H1 (cell line): ENCODE measurements around the gene RPL7L1. TPM values are rescaled to one million over a fixed set of nuclear protein-coding genes. Genes with fewer than 3 reads are reported as not detected.
A peak's percentile ranks its signal among the peaks of the same experiment; 100 is the strongest.

Source experiments
- GABPA ChIP-seq: IDR thresholded peaks from 2 replicates; pipeline ENCODE4 v1.6.1; 2011; ENCODE audit warnings: mild to moderate bottlenecking, low read length, moderate library complexity, borderline replicate concordance; ENCODE audit not compliant: insufficient read depth
- KDM1A ChIP-seq: fragments of 200-600, 300-600 bp; sonication (generic); IDR thresholded peaks from 2 replicates; pipeline ENCODE4 v1.7.1; 2016; ENCODE audit warnings: mild to moderate bottlenecking, low read length, borderline replicate concordance
- RNF2 ChIP-seq: fragments of 200-900, 300-1000 bp; sonication (generic); IDR thresholded peaks from 2 replicates; pipeline ENCODE4 v1.7.1; 2016; ENCODE audit warnings: borderline replicate concordance, low read depth, mild to moderate bottlenecking, antibody characterized with exemption, low read length; ENCODE audit not compliant: poor library complexity, severe bottlenecking; ENCODE audit errors: missing control alignments
- SIN3A ChIP-seq, 2 experiments: IDR thresholded peaks in 1 of 2; conservative IDR thresholded peaks in 1 of 2; 2 replicates each; pipeline ENCODE4 v1.6.1; 2011 to 2012; ENCODE audit warnings: low read length in 2 of 2, improper control_type of control experiment in 1 of 2, low read depth in 1 of 2, mild to moderate bottlenecking in 1 of 2
- SIX5 ChIP-seq: IDR thresholded peaks from 2 replicates; pipeline ENCODE4 v1.6.1; 2011; ENCODE audit warnings: mild to moderate bottlenecking, low read depth, low read length
- TAF7 ChIP-seq: optimal IDR thresholded peaks from 2 replicates; pipeline ENCODE3; 2011; ENCODE audit warnings: low read depth, mild to moderate bottlenecking, inconsistent platforms, low read length, moderate library complexity, borderline replicate concordance
- TEAD4 ChIP-seq: IDR thresholded peaks from 2 replicates; pipeline ENCODE4 v1.6.1; 2012; ENCODE audit warnings: low read depth, low read length, inconsistent platforms, mixed read lengths
- polyA plus RNA-seq, 7 experiments: library from polyadenylated mRNA; depleted of rRNA in 3 of 7; stranded (reverse) in 5 of 7; unstranded in 2 of 7; fragments of >200 nt in 5 of 7; fragments of 200-250 nt in 2 of 7; gene quantifications; 1 replicate in 5 of 7; 2 replicates in 1 of 7; 4 replicates in 1 of 7; pipeline versions ENCODE4 v1.2.1 to v1.2.3, GENCODE V29; 2011 to 2013; ENCODE audit warnings: missing spikeins in 2 of 7, mixed read lengths in 2 of 7
- total RNA-seq: library from RNA; stranded (reverse); fragmentation: NEBNext Ultra II Directional; extraction: Animal tissue kit (Norgen Biotek cat#: 25700); gene quantifications from 2 replicates; pipeline ENCODE4 v1.2.1, GENCODE V29; 2021
- TF ChIP-seq, protein P1 (sequence below): fragments of 300-600 bp; sonication (generic); IDR thresholded peaks from 2 replicates; pipeline ENCODE4 v1.7.1; 2012; ENCODE audit warnings: low read length, moderate library complexity, mild to moderate bottlenecking, inconsistent platforms; ENCODE audit not compliant: insufficient replicate concordance
- TF ChIP-seq, protein P2 (sequence below): IDR thresholded peaks from 2 replicates; pipeline ENCODE4 v1.6.1; 2012; ENCODE audit warnings: low read length, inconsistent platforms

The RPL7L1 gene
- total and polyA plus RNA-seq, 2 of the 8 experiments (the other 6 are each of a cell fraction or from before 2014, with no cell fraction given): 31.0 to 117 TPM

DNA sequence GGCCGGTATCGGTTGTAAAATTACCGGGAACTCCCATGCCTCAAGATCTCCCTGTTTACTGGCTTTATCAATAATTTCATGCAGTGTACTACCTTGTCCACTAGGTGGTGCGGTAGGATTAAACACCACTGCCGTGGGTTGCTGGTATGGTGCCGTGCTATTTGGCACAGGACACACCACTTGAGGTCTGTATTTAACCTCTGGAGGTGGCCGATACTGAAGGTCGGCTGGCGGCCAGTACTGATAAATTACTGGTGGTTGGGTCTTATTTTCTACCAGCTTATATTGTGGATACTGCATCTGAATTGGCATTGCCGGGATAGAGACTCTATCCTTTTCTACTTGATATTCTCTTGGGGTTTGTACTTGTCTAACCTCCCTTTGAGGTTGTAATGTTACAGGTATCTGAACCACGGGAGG, 22.1 kb downstream of the RPL7L1 start (continued):
- TF ChIP-seq, protein P1, sequence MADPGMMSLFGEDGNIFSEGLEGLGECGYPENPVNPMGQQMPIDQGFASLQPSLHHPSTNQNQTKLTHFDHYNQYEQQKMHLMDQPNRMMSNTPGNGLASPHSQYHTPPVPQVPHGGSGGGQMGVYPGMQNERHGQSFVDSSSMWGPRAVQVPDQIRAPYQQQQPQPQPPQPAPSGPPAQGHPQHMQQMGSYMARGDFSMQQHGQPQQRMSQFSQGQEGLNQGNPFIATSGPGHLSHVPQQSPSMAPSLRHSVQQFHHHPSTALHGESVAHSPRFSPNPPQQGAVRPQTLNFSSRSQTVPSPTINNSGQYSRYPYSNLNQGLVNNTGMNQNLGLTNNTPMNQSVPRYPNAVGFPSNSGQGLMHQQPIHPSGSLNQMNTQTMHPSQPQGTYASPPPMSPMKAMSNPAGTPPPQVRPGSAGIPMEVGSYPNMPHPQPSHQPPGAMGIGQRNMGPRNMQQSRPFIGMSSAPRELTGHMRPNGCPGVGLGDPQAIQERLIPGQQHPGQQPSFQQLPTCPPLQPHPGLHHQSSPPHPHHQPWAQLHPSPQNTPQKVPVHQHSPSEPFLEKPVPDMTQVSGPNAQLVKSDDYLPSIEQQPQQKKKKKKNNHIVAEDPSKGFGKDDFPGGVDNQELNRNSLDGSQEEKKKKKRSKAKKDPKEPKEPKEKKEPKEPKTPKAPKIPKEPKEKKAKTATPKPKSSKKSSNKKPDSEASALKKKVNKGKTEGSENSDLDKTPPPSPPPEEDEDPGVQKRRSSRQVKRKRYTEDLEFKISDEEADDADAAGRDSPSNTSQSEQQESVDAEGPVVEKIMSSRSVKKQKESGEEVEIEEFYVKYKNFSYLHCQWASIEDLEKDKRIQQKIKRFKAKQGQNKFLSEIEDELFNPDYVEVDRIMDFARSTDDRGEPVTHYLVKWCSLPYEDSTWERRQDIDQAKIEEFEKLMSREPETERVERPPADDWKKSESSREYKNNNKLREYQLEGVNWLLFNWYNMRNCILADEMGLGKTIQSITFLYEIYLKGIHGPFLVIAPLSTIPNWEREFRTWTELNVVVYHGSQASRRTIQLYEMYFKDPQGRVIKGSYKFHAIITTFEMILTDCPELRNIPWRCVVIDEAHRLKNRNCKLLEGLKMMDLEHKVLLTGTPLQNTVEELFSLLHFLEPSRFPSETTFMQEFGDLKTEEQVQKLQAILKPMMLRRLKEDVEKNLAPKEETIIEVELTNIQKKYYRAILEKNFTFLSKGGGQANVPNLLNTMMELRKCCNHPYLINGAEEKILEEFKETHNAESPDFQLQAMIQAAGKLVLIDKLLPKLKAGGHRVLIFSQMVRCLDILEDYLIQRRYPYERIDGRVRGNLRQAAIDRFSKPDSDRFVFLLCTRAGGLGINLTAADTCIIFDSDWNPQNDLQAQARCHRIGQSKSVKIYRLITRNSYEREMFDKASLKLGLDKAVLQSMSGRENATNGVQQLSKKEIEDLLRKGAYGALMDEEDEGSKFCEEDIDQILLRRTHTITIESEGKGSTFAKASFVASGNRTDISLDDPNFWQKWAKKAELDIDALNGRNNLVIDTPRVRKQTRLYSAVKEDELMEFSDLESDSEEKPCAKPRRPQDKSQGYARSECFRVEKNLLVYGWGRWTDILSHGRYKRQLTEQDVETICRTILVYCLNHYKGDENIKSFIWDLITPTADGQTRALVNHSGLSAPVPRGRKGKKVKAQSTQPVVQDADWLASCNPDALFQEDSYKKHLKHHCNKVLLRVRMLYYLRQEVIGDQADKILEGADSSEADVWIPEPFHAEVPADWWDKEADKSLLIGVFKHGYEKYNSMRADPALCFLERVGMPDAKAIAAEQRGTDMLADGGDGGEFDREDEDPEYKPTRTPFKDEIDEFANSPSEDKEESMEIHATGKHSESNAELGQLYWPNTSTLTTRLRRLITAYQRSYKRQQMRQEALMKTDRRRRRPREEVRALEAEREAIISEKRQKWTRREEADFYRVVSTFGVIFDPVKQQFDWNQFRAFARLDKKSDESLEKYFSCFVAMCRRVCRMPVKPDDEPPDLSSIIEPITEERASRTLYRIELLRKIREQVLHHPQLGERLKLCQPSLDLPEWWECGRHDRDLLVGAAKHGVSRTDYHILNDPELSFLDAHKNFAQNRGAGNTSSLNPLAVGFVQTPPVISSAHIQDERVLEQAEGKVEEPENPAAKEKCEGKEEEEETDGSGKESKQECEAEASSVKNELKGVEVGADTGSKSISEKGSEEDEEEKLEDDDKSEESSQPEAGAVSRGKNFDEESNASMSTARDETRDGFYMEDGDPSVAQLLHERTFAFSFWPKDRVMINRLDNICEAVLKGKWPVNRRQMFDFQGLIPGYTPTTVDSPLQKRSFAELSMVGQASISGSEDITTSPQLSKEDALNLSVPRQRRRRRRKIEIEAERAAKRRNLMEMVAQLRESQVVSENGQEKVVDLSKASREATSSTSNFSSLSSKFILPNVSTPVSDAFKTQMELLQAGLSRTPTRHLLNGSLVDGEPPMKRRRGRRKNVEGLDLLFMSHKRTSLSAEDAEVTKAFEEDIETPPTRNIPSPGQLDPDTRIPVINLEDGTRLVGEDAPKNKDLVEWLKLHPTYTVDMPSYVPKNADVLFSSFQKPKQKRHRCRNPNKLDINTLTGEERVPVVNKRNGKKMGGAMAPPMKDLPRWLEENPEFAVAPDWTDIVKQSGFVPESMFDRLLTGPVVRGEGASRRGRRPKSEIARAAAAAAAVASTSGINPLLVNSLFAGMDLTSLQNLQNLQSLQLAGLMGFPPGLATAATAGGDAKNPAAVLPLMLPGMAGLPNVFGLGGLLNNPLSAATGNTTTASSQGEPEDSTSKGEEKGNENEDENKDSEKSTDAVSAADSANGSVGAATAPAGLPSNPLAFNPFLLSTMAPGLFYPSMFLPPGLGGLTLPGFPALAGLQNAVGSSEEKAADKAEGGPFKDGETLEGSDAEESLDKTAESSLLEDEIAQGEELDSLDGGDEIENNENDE: no peak
- TF ChIP-seq RNF2: no peak
- TF ChIP-seq SIX5: no peak
- TF ChIP-seq, protein P2, sequence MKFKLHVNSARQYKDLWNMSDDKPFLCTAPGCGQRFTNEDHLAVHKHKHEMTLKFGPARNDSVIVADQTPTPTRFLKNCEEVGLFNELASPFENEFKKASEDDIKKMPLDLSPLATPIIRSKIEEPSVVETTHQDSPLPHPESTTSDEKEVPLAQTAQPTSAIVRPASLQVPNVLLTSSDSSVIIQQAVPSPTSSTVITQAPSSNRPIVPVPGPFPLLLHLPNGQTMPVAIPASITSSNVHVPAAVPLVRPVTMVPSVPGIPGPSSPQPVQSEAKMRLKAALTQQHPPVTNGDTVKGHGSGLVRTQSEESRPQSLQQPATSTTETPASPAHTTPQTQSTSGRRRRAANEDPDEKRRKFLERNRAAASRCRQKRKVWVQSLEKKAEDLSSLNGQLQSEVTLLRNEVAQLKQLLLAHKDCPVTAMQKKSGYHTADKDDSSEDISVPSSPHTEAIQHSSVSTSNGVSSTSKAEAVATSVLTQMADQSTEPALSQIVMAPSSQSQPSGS: no peak
- TF ChIP-seq GABPA: no peak
- no peak for TF ChIP-seq TAF7
- TF ChIP-seq TEAD4: peak; percentile 39; the same call in 1 of the 2 replicates
- no peak for TF ChIP-seq SIN3A (conservative IDR thresholded peaks at IDR 0.05 in 1 of 2, IDR thresholded peaks at IDR 0.05 in 1 of 2; ENCODE audit: low read depth in 1 of 2, low read length in 2 of 2)
- TF ChIP-seq KDM1A: no peak
